ENCODE data around the gene CRELD2.

CRELD2 gene

GRCh38 chr22:49948116-49948957 is 29.9 kb downstream of the CRELD2 start:
- DNase-seq, result no peak

GRCh38 chr22:49948958-49949913 is 30.8 kb downstream of the CRELD2 start:
- peak; percentile 24 for DNase-seq

GRCh38 chr22:49949914-49950292 is 31.5 kb downstream of the CRELD2 start:
- no peak for DNase-seq

- no peak for DNase-seq
Observed at GRCh38 chr22:49950396-49950994, 32.1 kb downstream of the CRELD2 start.

- DNase-seq, result peak; percentile 86
Observed at GRCh38 chr22:49951000-49951677, 32.7 kb downstream of the CRELD2 start.

GRCh38 chr22:49951678-49951985 is 33.2 kb downstream of the CRELD2 start:
- DNase-seq, result no peak

GRCh38 chr22:49951986-49952896 is 33.8 kb downstream of the CRELD2 start:
- no peak for DNase-seq

GRCh38 chr22:49953027-49953679 is 34.7 kb downstream of the CRELD2 start:
- peak; percentile 7 for DNase-seq

- no peak for DNase-seq
Observed at GRCh38 chr22:49953680-49954344, 35.4 kb downstream of the CRELD2 start.

- DNase-seq, result no peak
Observed at GRCh38 chr22:49954354-49954753, 35.9 kb downstream of the CRELD2 start.

GRCh38 chr22:49954991-49955580 is 36.7 kb downstream of the CRELD2 start:
- DNase-seq, result no peak

- no peak for DNase-seq
Observed at GRCh38 chr22:49955581-49956417, 37.4 kb downstream of the CRELD2 start.

- DNase-seq, result no peak
Observed at GRCh38 chr22:49956418-49956770, 38.0 kb downstream of the CRELD2 start.

GRCh38 chr22:49956914-49957825 is 38.7 kb downstream of the CRELD2 start:
- DNase-seq, result no peak

- DNase-seq, result no peak
Observed at GRCh38 chr22:49957826-49958365, 39.5 kb downstream of the CRELD2 start.

GRCh38 chr22:49958366-49958921 is 40.0 kb downstream of the CRELD2 start:
- no peak for DNase-seq

GRCh38 chr22:49958931-49959781 is 40.7 kb downstream of the CRELD2 start:
- no peak for DNase-seq
